Endothelial cell of umbilical vein (primary cell): ENCODE results near the gene ELP4. TPM values are rescaled to one million over a fixed set of nuclear protein-coding genes. Genes with fewer than 3 reads are reported as not detected.

Experiments
- BruUV-seq: library from RNA; stranded (reverse); fragments of 400-500 nt; replicated peaks from 2 replicates; lab custom pipeline; 2021; lab: Mats Ljungman, UMichigan
- CTCF ChIA-PET: fragments of 300-600, 350-600 bp; sonication (Branson Sonifier 250); formaldehyde crosslinking; loops from one replicate; lab custom pipeline; 2021; ENCODE audit warnings: antibody characterized with exemption, inconsistent platforms; lab: Charles Lee
- POLR2A ChIA-PET: fragments of 300-600, 350-600 bp; sonication (Branson Sonifier 250); formaldehyde crosslinking; loops from one replicate; lab custom pipeline; 2021; ENCODE audit warnings: antibody characterized with exemption, inconsistent platforms; lab: Charles Lee
- DNase-seq: peaks from one replicate; pipeline ENCODE4 v3.0.0-alpha.2; 2011; ENCODE audit warnings: low read depth, low spot score
- FAIRE-seq: peaks from 2 replicates; lab custom pipeline; 2011; peaks lifted over from hg19 to GRCh38; lab: Jason Lieb, UNC
- H2AFZ ChIP-seq: 2 replicates; pipeline ENCODE4 v1.6.0; 2012; ENCODE audit warnings: low read depth, low read length, control low read depth, inconsistent platforms
- H3K27ac ChIP-seq: 2 replicates; pipeline ENCODE4 v1.5.1; 2011; ENCODE audit warnings: low read depth, mild to moderate bottlenecking, control low read depth, low read length, moderate library complexity; ENCODE audit not compliant: insufficient read depth
- H3K27me3 ChIP-seq, 2 experiments: 2 replicates each; pipeline versions ENCODE4 v1.6.0 to v1.6.1; 2011; ENCODE audit warnings: low read length in 2 of 2, mixed read lengths in 1 of 2; ENCODE audit not compliant: control insufficient read depth in 2 of 2, insufficient read depth in 2 of 2
- H3K36me3 ChIP-seq, 2 experiments: 2 replicates in 1 of 2; 3 replicates in 1 of 2; pipeline ENCODE4 v1.5.1; 2011; ENCODE audit warnings: low read length in 2 of 2, mild to moderate bottlenecking in 1 of 2, moderate library complexity in 1 of 2; ENCODE audit not compliant: control insufficient read depth in 2 of 2, insufficient read depth in 2 of 2; ENCODE audit errors: extremely low read depth in 1 of 2
- H3K4me1 ChIP-seq: 3 replicates; pipeline ENCODE4 v1.5.1; 2011; ENCODE audit warnings: mild to moderate bottlenecking, low read length; ENCODE audit not compliant: control insufficient read depth, insufficient read depth; ENCODE audit errors: extremely low read depth
- H3K4me2 ChIP-seq: 2 replicates; pipeline ENCODE4 v1.6.1; 2011; ENCODE audit warnings: low read length, control low read depth, mixed read lengths; ENCODE audit not compliant: insufficient read depth
- H3K4me3 ChIP-seq, 3 experiments: fragments of 200-600 bp in 1 of 3; sonication (generic), shearing (Covaris generic) in 1 of 3; replicated peaks in 1 of 3; 2 replicates each; pipeline ENCODE4 v1.5.1; 2011 to 2016; ENCODE audit warnings: control low read depth in 3 of 3, low read length in 3 of 3, mild to moderate bottlenecking in 2 of 3, inconsistent platforms in 1 of 3, low read depth in 1 of 3, moderate library complexity in 1 of 3; ENCODE audit not compliant: insufficient read depth in 1 of 3
- H3K79me2 ChIP-seq: 2 replicates; pipeline ENCODE4 v1.6.0; 2012; ENCODE audit warnings: low read length, inconsistent platforms; ENCODE audit not compliant: control insufficient read depth, insufficient read depth
- H3K9ac ChIP-seq: replicated peaks from 2 replicates; pipeline ENCODE3; 2011; ENCODE audit warnings: low read length, control low read depth; ENCODE audit not compliant: insufficient read depth; ENCODE audit errors: extremely low read depth
- H3K9me1 ChIP-seq: replicated peaks from 3 replicates; pipeline ENCODE4 v1.6.0; 2011; ENCODE audit warnings: mild to moderate bottlenecking, low read length; ENCODE audit not compliant: control insufficient read depth, insufficient read depth; ENCODE audit errors: extremely low read depth
- H3K9me3 ChIP-seq: replicated peaks from 2 replicates; pipeline ENCODE4 v1.5.1; 2012; ENCODE audit warnings: low read length, inconsistent platforms; ENCODE audit not compliant: control insufficient read depth, insufficient read depth
- H4K20me1 ChIP-seq: replicated peaks from 2 replicates; pipeline ENCODE3; 2011; ENCODE audit warnings: mild to moderate bottlenecking, low read length; ENCODE audit not compliant: control insufficient read depth, insufficient read depth; ENCODE audit errors: extremely low read depth
- EZH2 ChIP-seq: IDR thresholded peaks from 2 replicates; pipeline ENCODE4 v1.6.1; 2012; ENCODE audit warnings: borderline replicate concordance, low read depth, mild to moderate bottlenecking, moderate library complexity, low read length, inconsistent platforms; ENCODE audit not compliant: severe bottlenecking
- JUN ChIP-seq: IDR thresholded peaks from 2 replicates; pipeline ENCODE4 v1.6.1; 2011; ENCODE audit warnings: borderline replicate concordance, low read depth; ENCODE audit not compliant: insufficient read length, insufficient read depth
- dilution Hi-C: fragments of 300-500 bp; cut with MboI; formaldehyde crosslinking; loops from one replicate; pipeline ENCODE4 v1.15.0; 2019; ENCODE audit warnings: low sequenced_read_pairs; ENCODE audit not compliant: extremely low pct_ligation_motif_present
- intact Hi-C: fragments of 100-400 bp; cut with micrococcal nuclease; formaldehyde crosslinking; loops from one replicate; pipeline ENCODE4 v1.10.0; 2022
- polyA plus RNA-seq, 4 experiments: library from polyadenylated mRNA; depleted of rRNA in 3 of 4; stranded (reverse) in 3 of 4; unstranded in 1 of 4; fragments of >200 nt; gene quantifications; 2 replicates each; pipeline versions ENCODE4 v1.2.1 to v1.2.3, GENCODE V29; 2011 to 2012; ENCODE audit warnings: missing spikeins in 1 of 4
- total RNA-seq: library from RNA; stranded (reverse); gene quantifications from 2 replicates; pipeline ENCODE4 v1.2.3, GENCODE V29; 2021

ELP4 gene
- total and polyA plus RNA-seq, 2 donors (not counting 3 experiments of a cell fraction or from before 2014, with no cell fraction given) = 11.6 to 16.3 TPM

- FAIRE-seq (no peak), DNase-seq (no peak)
- no peak overlapping the region for H3K27ac ChIP-seq
- no peak overlapping the region for H3K4me3 ChIP-seq
- H3K79me2 ChIP-seq = no peaks in the 10 kb centered on the region
- TF ChIP-seq JUN = no peak
- H3K4me2 ChIP-seq = no peak overlapping the region
- H3K27me3 ChIP-seq = no peaks in the 10 kb centered on the region
- BruUV-seq = no TSS peak
- no peaks in the 10 kb centered on the region for H4K20me1 ChIP-seq
- H3K36me3 ChIP-seq = no peaks in the 10 kb centered on the region
- ChIA-PET POLR2A (no interaction called here), CTCF (interaction anchor here (1.3 to 2.2 kb wide), 4 partner anchors 10 to 480 kb away, joined by 3 to 7 read pairs (median 4); no protein-coding TSS in a partner anchor)
- no peaks in the 10 kb centered on the region for H3K4me1 ChIP-seq
- dilution Hi-C loops = no loop called here
- intact Hi-C loops = no loop called here
- H3K9ac ChIP-seq = no peak overlapping the region
- no peak overlapping the region for H2AFZ ChIP-seq
- H3K9me1 ChIP-seq = no peaks in the 10 kb centered on the region
- no peaks in the 10 kb centered on the region for H3K9me3 ChIP-seq
Observed at GRCh38 chr11:31478223-31478590, 31.4 kb upstream of the ELP4 start.

GRCh38 chr11:31479066-31479465 lies 30.5 kb upstream of the ELP4 start:
- no peaks in the 10 kb centered on the region for H3K9me3 ChIP-seq
- no peaks in the 10 kb centered on the region for H3K79me2 ChIP-seq
- DNase-seq (no peak), FAIRE-seq (no peak)
- H3K4me2 ChIP-seq = no peak overlapping the region
- no peak overlapping the region for H3K9ac ChIP-seq
- H2AFZ ChIP-seq = no peak overlapping the region
- dilution Hi-C loops (no loop called here), intact Hi-C loops (no loop called here)
- BruUV-seq = no TSS peak
- POLR2A ChIA-PET = no interaction called here
- H3K4me3 ChIP-seq = no peak overlapping the region
- H3K27me3 ChIP-seq = no peaks in the 10 kb centered on the region
- no peak overlapping the region for H3K27ac ChIP-seq
- CTCF ChIA-PET = no interaction called here
- H3K9me1 ChIP-seq = no peaks in the 10 kb centered on the region
- H4K20me1 ChIP-seq = no peaks in the 10 kb centered on the region
- no peak for TF ChIP-seq EZH2
- H3K4me1 ChIP-seq = no peaks in the 10 kb centered on the region
- H3K36me3 ChIP-seq = no peaks in the 10 kb centered on the region
